Gastrocnemius medialis (tissue), 4 donors: Measurements from ENCODE around the gene NCOR2. TPM values are rescaled to one million over a fixed set of nuclear protein-coding genes. Genes with fewer than 3 reads are reported as not detected.

Source experiments
- ATAC-seq, 2 donors: fragments of 150-250 bp; one replicate each; pipeline ENCODE4 v1.9.1; 2016
- DNase-seq, 2 donors: peaks; one replicate each; pipeline ENCODE4 v3.0.0-alpha.2; 2019
- H3K27ac ChIP-seq, 4 donors: fragments of 200-600 bp; sonication (generic); 1 replicate in 1 of 4; 2 replicates in 3 of 4; pipeline ENCODE4 v1.5.1; 2016 to 2018; ENCODE audit warnings: mild to moderate bottlenecking in 2 of 4, moderate library complexity in 1 of 4
- H3K27me3 ChIP-seq, 3 donors: fragments of 200-600 bp; sonication (generic) in 2 of 3; 1 replicate in 1 of 3; 2 replicates in 2 of 3; pipeline versions ENCODE4 v1.5.1 to v1.6.0; 2016 to 2019; ENCODE audit warnings: mild to moderate bottlenecking in 1 of 3, moderate library complexity in 1 of 3
- H3K36me3 ChIP-seq, 2 donors: fragments of 200-600 bp; sonication (generic) in 1 of 2; one replicate each; pipeline ENCODE4 v1.5.1; 2017 to 2018
- H3K4me1 ChIP-seq, 2 donors: fragments of 200-600 bp; sonication (generic) in 1 of 2; one replicate each; pipeline ENCODE4 v1.5.1; 2016 to 2017; ENCODE audit warnings: mild to moderate bottlenecking in 2 of 2
- H3K4me3 ChIP-seq, 4 donors: fragments of 200-600 bp; sonication (generic) in 3 of 4; 1 replicate in 1 of 4; 2 replicates in 3 of 4; pipeline ENCODE4 v1.5.1; 2016 to 2019; ENCODE audit warnings: mild to moderate bottlenecking in 2 of 4
- H3K9me3 ChIP-seq, 3 donors: fragments of 200-600 bp; sonication (generic) in 2 of 3; 1 replicate in 1 of 3; 2 replicates in 2 of 3; pipeline ENCODE4 v1.5.1; 2016 to 2019
- POLR2A ChIP-seq, 2 donors: fragments of 450-650 bp; IDR thresholded peaks; one replicate each; pipeline ENCODE4 v1.6.1; 2017; ENCODE audit warnings: antibody characterized with exemption in 2 of 2, mild to moderate bottlenecking in 2 of 2, moderate library complexity in 2 of 2
- in situ Hi-C, 4 donors: fragments of 200-750 bp; cut with MboI; loops; one replicate each; pipeline versions ENCODE4 v1.15.0 to v1.8.0; 2017; ENCODE audit warnings: low sequenced_read_pairs in 4 of 4
- intact Hi-C: fragments of 100-400 bp; cut with DNase I; formaldehyde crosslinking; loops from one replicate; pipeline ENCODE4 v1.15.1; 2023; ENCODE audit warnings: low total_unique reads
- total RNA-seq, 4 donors: library from RNA; depleted of rRNA; stranded (reverse); fragments of >200 nt; gene quantifications; one replicate each; pipeline versions ENCODE4 v1.1.0 to v1.2.3, GENCODE V29; 2016
- TF ChIP-seq, protein P1 (sequence below), 5 experiments: fragments of 450-650 bp in 3 of 5; fragments of 200-600 bp in 2 of 5; sonication (generic) in 2 of 5; IDR thresholded peaks in 4 of 5; conservative IDR thresholded peaks in 1 of 5; 1 replicate in 4 of 5; 2 replicates in 1 of 5; pipeline ENCODE4 v1.5.1; 2016 to 2019; ENCODE audit warnings: antibody characterized with exemption in 5 of 5, mild to moderate bottlenecking in 3 of 5, moderate library complexity in 3 of 5

Gene NCOR2
- total RNA-seq, 4 donors from 2014 or later = 37.7 to 123 (median 105) TPM

DNA sequence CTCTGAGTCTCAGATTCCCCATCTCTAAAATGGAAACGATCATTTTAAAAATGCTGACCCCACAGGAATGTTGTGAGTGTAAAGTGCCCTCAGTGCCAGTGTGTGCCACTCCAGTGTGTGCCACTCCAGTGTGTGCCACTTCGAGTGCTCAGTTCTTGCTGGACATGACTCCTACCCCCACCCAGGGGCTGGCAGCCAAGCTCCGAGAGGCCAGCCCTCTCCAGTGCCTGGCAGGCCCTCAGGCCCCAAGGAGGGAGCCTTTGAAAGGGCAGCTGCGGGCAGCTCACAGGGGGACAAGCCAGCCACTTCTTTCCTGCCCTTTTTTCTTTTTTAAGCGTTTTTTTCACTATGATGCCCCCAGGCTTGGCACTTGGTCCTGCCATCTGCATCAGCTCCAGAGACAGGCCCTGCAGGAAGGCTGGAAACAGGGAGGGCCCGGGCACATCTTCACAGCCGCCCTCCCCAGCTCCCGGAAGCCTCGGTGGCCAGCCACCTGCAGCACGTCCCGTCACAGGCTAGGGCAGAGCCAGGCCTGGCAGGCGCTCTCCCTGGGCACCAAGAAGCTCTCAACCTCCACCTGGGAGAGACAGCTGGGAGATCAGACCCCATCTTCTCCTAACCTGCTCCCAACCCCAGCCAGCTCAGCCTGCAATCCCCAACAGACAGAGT, 29.8 kb downstream of the NCOR2 start:
- H3K4me3 ChIP-seq = no peak overlapping the region
- H3K9me3 ChIP-seq = no peaks in the 10 kb centered on the region
- no peaks in the 10 kb centered on the region for H3K36me3 ChIP-seq
- ATAC-seq = no peak
- no peaks in the 10 kb centered on the region for H3K27me3 ChIP-seq
- DNase-seq = no peak
- in situ Hi-C loops = no loop called here
- H3K4me1 ChIP-seq = peaks cover 33 to 39% of the 10 kb centered on the region in 2 donors
- intact Hi-C loops = no loop called here
- TF ChIP-seq POLR2A (IDR thresholded peaks at IDR 0.05) = no peak
- TF ChIP-seq, protein P1, sequence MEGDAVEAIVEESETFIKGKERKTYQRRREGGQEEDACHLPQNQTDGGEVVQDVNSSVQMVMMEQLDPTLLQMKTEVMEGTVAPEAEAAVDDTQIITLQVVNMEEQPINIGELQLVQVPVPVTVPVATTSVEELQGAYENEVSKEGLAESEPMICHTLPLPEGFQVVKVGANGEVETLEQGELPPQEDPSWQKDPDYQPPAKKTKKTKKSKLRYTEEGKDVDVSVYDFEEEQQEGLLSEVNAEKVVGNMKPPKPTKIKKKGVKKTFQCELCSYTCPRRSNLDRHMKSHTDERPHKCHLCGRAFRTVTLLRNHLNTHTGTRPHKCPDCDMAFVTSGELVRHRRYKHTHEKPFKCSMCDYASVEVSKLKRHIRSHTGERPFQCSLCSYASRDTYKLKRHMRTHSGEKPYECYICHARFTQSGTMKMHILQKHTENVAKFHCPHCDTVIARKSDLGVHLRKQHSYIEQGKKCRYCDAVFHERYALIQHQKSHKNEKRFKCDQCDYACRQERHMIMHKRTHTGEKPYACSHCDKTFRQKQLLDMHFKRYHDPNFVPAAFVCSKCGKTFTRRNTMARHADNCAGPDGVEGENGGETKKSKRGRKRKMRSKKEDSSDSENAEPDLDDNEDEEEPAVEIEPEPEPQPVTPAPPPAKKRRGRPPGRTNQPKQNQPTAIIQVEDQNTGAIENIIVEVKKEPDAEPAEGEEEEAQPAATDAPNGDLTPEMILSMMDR (IDR thresholded peaks at IDR 0.05 in 4 of 5, conservative IDR thresholded peaks at IDR 0.05 in 1 of 5) = no peak
- H3K27ac ChIP-seq = peak overlapping the region in 1 of 4 donors; percentile 14

DNA sequence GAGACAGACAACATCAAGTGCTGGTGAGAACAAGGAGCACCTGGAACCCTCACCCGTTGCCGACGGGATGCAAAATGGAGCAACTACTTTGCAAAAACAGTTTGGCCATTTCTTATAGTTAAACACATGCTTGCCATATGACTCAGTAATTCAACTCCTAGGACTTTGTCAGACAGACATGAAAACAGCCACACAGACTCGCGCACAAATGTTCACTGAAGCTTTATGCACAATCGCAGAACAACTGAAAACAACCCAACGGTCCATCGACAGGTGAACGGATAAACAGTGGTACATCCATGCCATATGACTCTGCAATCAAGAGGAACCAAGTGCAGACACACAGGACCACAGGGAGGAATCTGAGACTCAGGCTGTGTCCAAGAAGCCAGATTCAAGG, 30.8 kb downstream of the NCOR2 start:
- peak in 1 of 2 donors; percentile 19 for ATAC-seq
- TF ChIP-seq, protein P1 (IDR thresholded peaks at IDR 0.05 in 4 of 5, conservative IDR thresholded peaks at IDR 0.05 in 1 of 5) = no peak
- no peak for TF ChIP-seq POLR2A (IDR thresholded peaks at IDR 0.05)
- Histone ChIP-seq H3K4me3 (no peak overlapping the region), H3K36me3 (no peaks in the 10 kb centered on the region), H3K4me1 (peaks cover 27 to 31% of the 10 kb centered on the region in 2 donors), H3K27ac (no peak overlapping the region), H3K9me3 (no peaks in the 10 kb centered on the region), H3K27me3 (no peaks in the 10 kb centered on the region)
- no peak for DNase-seq
- intact Hi-C loops = no loop called here
- in situ Hi-C loops = no loop called here

DNA sequence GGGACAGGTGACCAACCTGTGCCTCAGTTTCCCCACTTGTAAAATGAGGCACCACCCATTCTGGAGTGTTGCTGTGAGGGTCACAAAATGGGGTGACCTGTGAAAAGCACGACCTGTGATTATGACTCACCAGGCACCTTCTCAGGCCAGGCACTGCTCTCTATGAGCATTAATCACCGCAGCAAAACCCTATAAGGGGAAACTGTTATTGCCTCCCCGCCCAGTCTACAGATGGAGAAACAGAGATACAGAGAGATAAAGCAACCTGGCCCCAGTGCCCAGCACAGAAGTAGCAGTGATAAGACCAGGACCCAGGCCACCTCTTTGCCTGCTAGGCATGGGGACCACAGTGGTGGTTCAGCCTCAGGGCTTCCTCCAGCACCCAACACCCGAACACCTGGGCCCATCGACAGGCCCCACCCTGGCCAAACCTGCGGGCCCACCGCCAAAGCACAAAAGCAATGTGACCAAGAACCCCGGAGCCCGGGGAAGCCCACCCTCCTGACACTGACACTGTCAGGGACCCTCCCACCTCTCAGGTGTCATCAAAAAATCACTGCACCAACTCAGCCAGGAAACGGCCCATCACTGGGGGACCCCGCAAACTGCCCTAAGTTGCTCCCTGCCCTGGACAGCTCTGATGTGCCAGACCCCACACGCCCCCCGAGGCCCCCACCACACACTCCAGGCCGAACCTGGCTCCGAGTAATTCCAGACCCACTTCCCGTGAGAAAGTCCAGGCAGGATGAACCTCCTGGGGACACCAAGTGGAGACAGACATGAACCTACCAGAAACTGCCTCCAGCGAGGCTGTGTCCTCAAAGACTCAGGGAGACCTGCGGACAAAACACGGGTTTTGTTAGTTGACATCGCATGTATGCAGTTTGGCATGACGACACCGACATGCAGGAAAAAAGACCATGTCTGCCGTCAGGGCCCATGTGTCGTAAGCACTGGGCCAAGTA, 32.4 kb downstream of the NCOR2 start:
- Histone ChIP-seq H3K9me3 (no peaks in the 10 kb centered on the region), H3K27me3 (no peaks in the 10 kb centered on the region), H3K4me1 (peaks cover 27 to 30% of the 10 kb centered on the region in 2 donors), H3K27ac (no peak overlapping the region), H3K4me3 (no peak overlapping the region), H3K36me3 (no peaks in the 10 kb centered on the region)
- in situ Hi-C loops = no loop called here
- intact Hi-C loops = no loop called here
- TF ChIP-seq POLR2A (IDR thresholded peaks at IDR 0.05) = no peak
- TF ChIP-seq, protein P1 (IDR thresholded peaks at IDR 0.05 in 4 of 5, conservative IDR thresholded peaks at IDR 0.05 in 1 of 5) = no peak
- DNase-seq = no peak
- no peak for ATAC-seq

DNA sequence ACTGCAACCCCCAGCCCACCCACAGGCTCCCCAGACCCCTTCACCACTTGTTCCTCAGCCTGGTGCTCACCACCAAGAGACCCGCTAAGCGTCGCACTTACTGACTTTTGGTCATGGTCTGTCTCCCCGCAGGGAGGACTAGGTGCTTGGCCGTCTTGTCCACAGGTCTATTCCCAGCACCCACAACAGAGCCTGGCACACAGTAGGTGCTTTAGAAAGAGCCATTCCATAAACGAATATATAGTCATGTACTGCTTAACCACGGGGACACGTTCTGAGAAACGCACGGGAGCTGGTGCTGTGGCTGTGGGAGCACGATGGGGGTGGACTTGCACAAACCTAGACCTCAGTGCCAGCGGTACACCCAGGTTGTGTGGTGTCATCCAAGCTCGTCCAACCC, 34.0 kb downstream of the NCOR2 start:
- no peak overlapping the region for H3K27ac ChIP-seq
- no peaks in the 10 kb centered on the region for H3K9me3 ChIP-seq
- no peaks in the 10 kb centered on the region for H3K27me3 ChIP-seq
- peaks cover 18 to 20% of the 10 kb centered on the region in 2 donors for H3K4me1 ChIP-seq
- intact Hi-C loops = no loop called here
- DNase-seq (no peak), ATAC-seq (no peak)
- H3K36me3 ChIP-seq = no peaks in the 10 kb centered on the region
- no peak for TF ChIP-seq POLR2A (IDR thresholded peaks at IDR 0.05)
- TF ChIP-seq, protein P1 (IDR thresholded peaks at IDR 0.05 in 4 of 5, conservative IDR thresholded peaks at IDR 0.05 in 1 of 5) = no peak
- in situ Hi-C loops = no loop called here
- H3K4me3 ChIP-seq = no peak overlapping the region
